Peyer's patch (tissue), 4 donors: Measurements from ENCODE around the gene LAIR2. TPM values are rescaled to one million over a fixed set of nuclear protein-coding genes. Genes with fewer than 3 reads are reported as not detected.

Experiments
- DNase-seq, 3 donors: peaks; one replicate each; pipeline ENCODE4 v3.0.0-alpha.2; 2017 to 2019
- H3K27ac ChIP-seq, 4 donors: fragments of 200-600 bp; sonication (generic); one replicate each; pipeline ENCODE4 v1.5.1; 2016 to 2019
- H3K27me3 ChIP-seq, 2 donors: fragments of 200-600 bp; sonication (generic); one replicate each; pipeline ENCODE4 v1.5.1; 2019
- H3K36me3 ChIP-seq, 3 donors: fragments of 200-600 bp; sonication (generic); one replicate each; pipeline ENCODE4 v1.5.1; 2016 to 2019
- H3K4me1 ChIP-seq, 4 donors: fragments of 200-600 bp; sonication (generic); one replicate each; pipeline ENCODE4 v1.5.1; 2016 to 2019
- H3K4me3 ChIP-seq, 4 donors: fragments of 200-600 bp; sonication (generic); 1 replicate in 3 of 4; 2 replicates in 1 of 4; pipeline ENCODE4 v1.5.1; 2016 to 2019; ENCODE audit warnings: mild to moderate bottlenecking in 1 of 4
- H3K9me3 ChIP-seq, 4 donors: fragments of 200-600 bp; sonication (generic); one replicate each; pipeline ENCODE4 v1.5.1; 2016 to 2019; ENCODE audit warnings: mild to moderate bottlenecking in 1 of 4
- POLR2A ChIP-seq, 2 donors: fragments of 450-650 bp; IDR thresholded peaks; one replicate each; pipeline ENCODE4 v1.5.1; 2017; ENCODE audit warnings: antibody characterized with exemption in 2 of 2, mild to moderate bottlenecking in 2 of 2, moderate library complexity in 2 of 2
- total RNA-seq, 4 donors: library from RNA; depleted of rRNA; stranded (reverse); fragments of >200 nt; gene quantifications; one replicate each; pipeline ENCODE4 v1.1.0, GENCODE V29; 2016
- TF ChIP-seq, protein P1 (sequence below), 6 experiments: fragments of 450-650 bp in 4 of 6; fragments of 200-600 bp in 2 of 6; sonication (generic) in 1 of 6; IDR thresholded peaks; one replicate each; pipeline ENCODE4 v1.5.1; 2017 to 2019; ENCODE audit warnings: antibody characterized with exemption in 6 of 6, mild to moderate bottlenecking in 3 of 6, moderate library complexity in 1 of 6

Gene LAIR2
- total RNA-seq, 4 donors from 2014 or later: not detected

GRCh38 chr19:54456423-54457373 is 45.9 kb upstream of the LAIR2 start:
- H3K4me1 ChIP-seq: peaks cover 0 to 34% (median under 1%) of the 10 kb centered on the region in 4 donors
- H3K27ac ChIP-seq: no peak overlapping the region
- DNase-seq: no peak

GRCh38 chr19:54457773-54458647 is 44.6 kb upstream of the LAIR2 start:
- Histone ChIP-seq H3K36me3 (peaks cover 0 to 91% (median 10%) of the 10 kb centered on the region in 3 donors), H3K9me3 (no peaks in the 10 kb centered on the region), H3K4me1 (peaks cover 3 to 36% (median 10%) of the 10 kb centered on the region in 4 donors), H3K4me3 (no peak overlapping the region), H3K27ac (no peak overlapping the region), H3K27me3 (no peaks in the 10 kb centered on the region)
- no peak for DNase-seq
- TF ChIP-seq POLR2A (IDR thresholded peaks at IDR 0.05): no peak
- TF ChIP-seq, protein P1, sequence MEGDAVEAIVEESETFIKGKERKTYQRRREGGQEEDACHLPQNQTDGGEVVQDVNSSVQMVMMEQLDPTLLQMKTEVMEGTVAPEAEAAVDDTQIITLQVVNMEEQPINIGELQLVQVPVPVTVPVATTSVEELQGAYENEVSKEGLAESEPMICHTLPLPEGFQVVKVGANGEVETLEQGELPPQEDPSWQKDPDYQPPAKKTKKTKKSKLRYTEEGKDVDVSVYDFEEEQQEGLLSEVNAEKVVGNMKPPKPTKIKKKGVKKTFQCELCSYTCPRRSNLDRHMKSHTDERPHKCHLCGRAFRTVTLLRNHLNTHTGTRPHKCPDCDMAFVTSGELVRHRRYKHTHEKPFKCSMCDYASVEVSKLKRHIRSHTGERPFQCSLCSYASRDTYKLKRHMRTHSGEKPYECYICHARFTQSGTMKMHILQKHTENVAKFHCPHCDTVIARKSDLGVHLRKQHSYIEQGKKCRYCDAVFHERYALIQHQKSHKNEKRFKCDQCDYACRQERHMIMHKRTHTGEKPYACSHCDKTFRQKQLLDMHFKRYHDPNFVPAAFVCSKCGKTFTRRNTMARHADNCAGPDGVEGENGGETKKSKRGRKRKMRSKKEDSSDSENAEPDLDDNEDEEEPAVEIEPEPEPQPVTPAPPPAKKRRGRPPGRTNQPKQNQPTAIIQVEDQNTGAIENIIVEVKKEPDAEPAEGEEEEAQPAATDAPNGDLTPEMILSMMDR (IDR thresholded peaks at IDR 0.05): no peak

More at GRCh38 chr19:54456423-54457373, 45.9 kb upstream of the LAIR2 start:
- H3K9me3 ChIP-seq: no peaks in the 10 kb centered on the region
- no peak for TF ChIP-seq POLR2A (IDR thresholded peaks at IDR 0.05)
- TF ChIP-seq, protein P1 (IDR thresholded peaks at IDR 0.05): no peak
- H3K36me3 ChIP-seq: peaks cover 0 to 100% (median 10%) of the 10 kb centered on the region in 3 donors
- no peaks in the 10 kb centered on the region for H3K27me3 ChIP-seq
- no peak overlapping the region for H3K4me3 ChIP-seq

- peak overlapping the region in 1 of 4 donors; percentile 100 for H3K27ac ChIP-seq
- H3K4me1 ChIP-seq: peaks cover 3 to 36% (median 12%) of the 10 kb centered on the region in 4 donors
- H3K4me3 ChIP-seq: no peak overlapping the region
- H3K36me3 ChIP-seq: peaks cover 0 to 83% (median 10%) of the 10 kb centered on the region in 3 donors
- H3K27me3 ChIP-seq: no peaks in the 10 kb centered on the region
- TF ChIP-seq, protein P1 (IDR thresholded peaks at IDR 0.05): no peak
- no peak for TF ChIP-seq POLR2A (IDR thresholded peaks at IDR 0.05)
- DNase-seq: no peak
- H3K9me3 ChIP-seq: no peaks in the 10 kb centered on the region
Measured at GRCh38 chr19:54458648-54459281, 43.9 kb upstream of the LAIR2 start.

DNA sequence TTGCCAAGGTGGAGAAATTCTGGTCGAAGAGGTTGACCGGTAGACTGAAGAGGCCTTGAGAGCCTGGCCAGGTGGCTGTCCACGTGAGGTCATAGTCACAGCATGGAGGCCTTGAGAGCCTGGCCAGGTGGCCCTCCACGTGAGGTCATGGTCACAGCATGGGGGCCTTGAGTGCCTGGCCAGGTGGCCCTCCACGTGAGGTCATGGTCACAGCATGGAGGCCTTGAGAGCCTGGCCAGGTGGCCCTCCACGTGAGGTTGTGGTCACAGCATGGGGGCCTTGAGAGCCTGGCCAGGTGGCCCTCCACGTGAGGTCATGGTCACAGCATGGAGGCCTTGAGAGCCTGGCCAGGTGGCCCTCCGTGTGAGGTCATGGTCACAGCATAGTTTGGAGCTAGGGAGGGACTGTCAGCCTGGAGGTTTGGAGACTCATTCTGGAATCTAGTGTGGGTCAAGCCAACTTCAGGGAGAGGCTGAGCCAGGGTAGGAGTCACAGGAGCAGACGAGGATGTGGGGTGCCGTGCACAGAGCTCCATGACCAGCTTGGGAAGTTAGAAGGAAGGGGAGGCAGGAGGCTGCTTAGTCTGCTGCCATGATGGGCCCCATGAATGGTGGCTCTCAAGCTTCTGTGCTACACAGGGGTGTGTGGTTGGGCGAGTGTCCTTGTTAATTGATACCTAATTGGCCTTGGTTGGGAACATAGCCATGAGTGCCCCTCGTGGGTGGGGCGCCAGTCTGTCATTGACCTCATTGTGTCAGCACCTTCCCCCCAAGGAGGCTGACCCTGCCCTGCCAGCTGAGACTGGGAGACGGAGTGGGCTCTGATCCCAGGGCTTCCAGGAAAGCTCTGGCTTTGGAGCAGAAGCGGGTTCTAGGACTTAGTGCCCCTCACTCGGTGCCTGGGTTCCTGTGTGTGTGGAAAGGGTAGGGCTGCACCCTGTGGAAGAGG is 43.1 kb upstream of the LAIR2 start:
- no peak for TF ChIP-seq POLR2A (IDR thresholded peaks at IDR 0.05)
- TF ChIP-seq, protein P1 (IDR thresholded peaks at IDR 0.05): no peak
- peaks cover 3 to 43% (median 14%) of the 10 kb centered on the region in 4 donors for H3K4me1 ChIP-seq
- no peaks in the 10 kb centered on the region for H3K27me3 ChIP-seq
- no peak for DNase-seq
- no peak overlapping the region for H3K4me3 ChIP-seq
- peaks cover 0 to 75% (median 6%) of the 10 kb centered on the region in 3 donors for H3K36me3 ChIP-seq
- no peaks in the 10 kb centered on the region for H3K9me3 ChIP-seq
- H3K27ac ChIP-seq: peak overlapping the region in 2 of 4 donors; percentile 99 to 100
